Erythroblast (primary cell): ENCODE measurements around the gene COL6A2.
"Not testable (repeated sequence)": the region's sequence is repeated elsewhere in the genome, so short reads cannot be mapped to it uniquely, and the experiment has no call there.

Experiments
- DNase-seq, 2 experiments: peaks; one replicate each; lab custom pipeline; 2025; lab: John Stamatoyannopoulos, UW
- GATA1 ChIP-seq: IDR thresholded peaks from 2 replicates; pipeline ENCODE4 v1.6.1; 2011; ENCODE audit warnings: low read depth, mild to moderate bottlenecking, control low read depth, low read length, moderate library complexity
- POLR2A ChIP-seq: IDR thresholded peaks from 2 replicates; pipeline ENCODE4 v1.6.1; 2011; ENCODE audit warnings: mild to moderate bottlenecking, low read length

The COL6A2 gene

GRCh38 chr21:46129846-46130651, 32.1 kb downstream of the COL6A2 start:
- DNase-seq = no peak
- TF ChIP-seq GATA1 (no peak), POLR2A (no peak)

DNA sequence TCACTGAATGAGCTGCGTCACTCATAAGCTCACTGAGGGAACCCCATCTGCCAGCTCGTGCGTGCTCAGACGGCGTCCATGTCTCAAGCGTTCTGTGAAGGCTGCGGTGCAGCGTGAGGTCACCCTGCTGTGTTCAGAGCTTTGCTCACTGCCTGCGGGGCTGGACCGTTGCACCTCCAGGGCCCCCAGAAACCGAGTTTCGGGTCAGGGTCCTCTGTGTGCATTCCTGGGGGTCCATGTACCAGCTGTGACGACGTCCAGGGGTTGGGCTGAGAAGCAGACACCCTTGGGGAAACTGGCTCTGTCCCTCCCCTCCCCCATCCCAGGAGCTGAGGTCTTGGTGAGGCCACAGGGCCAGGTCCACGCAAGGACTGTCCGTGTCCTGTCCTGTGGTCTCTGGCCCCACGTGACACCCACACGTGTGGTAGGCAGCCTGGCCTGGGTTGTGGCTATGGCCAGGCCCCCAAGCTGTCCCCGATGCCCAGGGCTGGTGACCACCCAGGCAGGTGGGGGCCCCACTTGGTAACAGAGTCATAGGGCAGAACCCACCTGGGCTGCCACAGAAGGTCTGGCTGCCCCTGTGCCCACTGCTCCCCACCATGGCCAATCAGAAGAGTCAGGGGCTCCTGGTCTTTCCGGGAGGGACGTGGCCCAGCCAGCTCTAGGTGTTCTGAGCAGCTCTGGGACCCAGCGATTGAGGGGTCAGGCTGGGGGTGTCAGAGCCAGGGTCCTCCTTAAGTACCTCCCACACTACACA, 33.1 kb downstream of the COL6A2 start:
- no peak for DNase-seq
- no peak for TF ChIP-seq GATA1
- no peak for TF ChIP-seq POLR2A

GRCh38 chr21:46131588-46131837, 33.6 kb downstream of the COL6A2 start:
- TF ChIP-seq POLR2A (no peak), GATA1 (no peak)
- DNase-seq = no peak

- no peak for TF ChIP-seq POLR2A
- no peak for TF ChIP-seq GATA1
- no peak for DNase-seq
Observed at GRCh38 chr21:46131838-46132651, 34.1 kb downstream of the COL6A2 start.

DNA sequence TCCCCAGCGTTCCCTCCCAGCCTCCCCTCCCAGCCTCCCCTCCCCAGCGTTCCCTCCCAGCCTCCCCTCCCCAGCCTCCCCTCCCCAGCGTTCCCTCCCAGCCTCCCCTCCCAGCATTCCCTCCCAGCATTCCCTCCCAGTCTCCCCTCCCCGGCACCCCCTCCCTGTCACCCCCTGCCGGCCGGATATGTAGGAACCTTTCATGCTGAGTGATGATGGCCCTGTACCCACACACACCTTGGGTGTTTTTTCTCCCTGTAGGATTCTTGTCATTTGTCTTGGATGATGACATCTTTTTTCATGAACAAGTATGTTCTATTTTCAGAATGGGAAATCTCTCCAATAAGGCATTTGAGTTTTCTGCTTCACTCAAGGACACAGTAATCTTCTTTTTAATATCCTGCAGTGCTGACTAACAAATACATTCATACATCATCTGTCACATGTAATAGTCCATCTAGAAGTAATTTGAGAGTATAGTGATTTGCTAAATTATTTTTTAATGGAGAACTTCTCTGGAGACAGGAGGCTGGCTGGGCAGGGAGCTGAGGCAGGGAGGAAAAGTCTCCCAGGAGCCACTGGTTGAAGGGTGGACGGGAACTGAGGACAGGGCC, 38.0 kb downstream of the COL6A2 start:
- TF ChIP-seq POLR2A (no peak), GATA1 (no peak)

DNA sequence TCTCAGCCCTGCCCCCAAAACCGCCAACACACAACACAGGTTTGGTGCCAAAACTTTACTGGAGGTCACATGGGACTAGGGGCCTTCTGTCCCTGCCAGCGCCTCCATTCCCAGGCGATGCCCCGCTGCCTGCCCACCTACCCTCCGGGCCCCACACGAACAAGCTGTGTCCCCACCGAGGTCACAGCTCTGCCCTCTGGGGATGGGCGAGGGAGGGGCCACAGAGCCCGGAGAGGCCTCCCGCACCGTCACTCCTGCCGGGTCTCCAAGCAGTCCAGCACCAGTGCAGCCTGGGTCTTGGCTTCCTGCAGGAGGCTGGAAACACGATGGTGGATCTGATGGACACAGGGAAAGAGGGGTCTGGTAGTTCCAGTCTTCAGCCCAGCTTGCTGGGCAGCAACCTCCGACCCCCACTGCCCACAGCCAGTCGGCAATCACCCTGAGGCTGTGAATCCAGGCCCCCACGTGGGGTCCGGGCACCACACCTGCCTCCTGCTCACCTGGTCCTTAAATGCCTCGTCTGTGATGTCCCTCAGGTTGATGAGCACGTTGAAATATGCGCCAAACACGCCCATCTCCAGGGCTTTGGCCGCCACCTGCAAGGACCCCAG, 38.9 kb downstream of the COL6A2 start:
- TF ChIP-seq POLR2A (no peak), GATA1 (no peak)
- no peak for DNase-seq

More for the DNA sequence above, 38.0 kb downstream of the COL6A2 start:
- no peak for DNase-seq

DNA sequence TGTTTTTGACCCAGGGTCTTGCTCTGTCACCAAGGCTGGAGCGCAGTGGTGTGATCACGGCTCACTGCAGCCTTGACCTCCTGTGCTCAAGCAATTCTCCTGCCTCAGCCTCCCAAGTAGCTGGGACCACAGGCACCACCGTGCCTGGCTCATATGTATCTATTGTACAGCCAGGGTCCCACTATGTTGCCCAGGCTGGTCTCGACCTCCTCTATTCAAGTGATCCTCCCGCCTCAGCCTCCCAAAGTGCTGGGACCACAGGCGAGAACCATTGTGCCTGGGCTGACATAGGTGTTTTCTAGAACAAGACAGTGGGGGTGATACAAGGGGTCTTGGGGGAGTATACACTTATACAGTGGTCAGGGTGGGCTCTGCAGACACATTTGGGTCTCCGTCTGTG, 40.0 kb downstream of the COL6A2 start:
- no peak for TF ChIP-seq GATA1
- no peak for TF ChIP-seq POLR2A
- no peak for DNase-seq

- no peak for DNase-seq
- TF ChIP-seq POLR2A (no peak), GATA1 (no peak)
Observed at GRCh38 chr21:46138383-46138970, 40.6 kb downstream of the COL6A2 start.

GRCh38 chr21:46139686-46140085, 41.8 kb downstream of the COL6A2 start:
- TF ChIP-seq POLR2A = no peak
- TF ChIP-seq GATA1 = no peak
- DNase-seq = no peak

DNA sequence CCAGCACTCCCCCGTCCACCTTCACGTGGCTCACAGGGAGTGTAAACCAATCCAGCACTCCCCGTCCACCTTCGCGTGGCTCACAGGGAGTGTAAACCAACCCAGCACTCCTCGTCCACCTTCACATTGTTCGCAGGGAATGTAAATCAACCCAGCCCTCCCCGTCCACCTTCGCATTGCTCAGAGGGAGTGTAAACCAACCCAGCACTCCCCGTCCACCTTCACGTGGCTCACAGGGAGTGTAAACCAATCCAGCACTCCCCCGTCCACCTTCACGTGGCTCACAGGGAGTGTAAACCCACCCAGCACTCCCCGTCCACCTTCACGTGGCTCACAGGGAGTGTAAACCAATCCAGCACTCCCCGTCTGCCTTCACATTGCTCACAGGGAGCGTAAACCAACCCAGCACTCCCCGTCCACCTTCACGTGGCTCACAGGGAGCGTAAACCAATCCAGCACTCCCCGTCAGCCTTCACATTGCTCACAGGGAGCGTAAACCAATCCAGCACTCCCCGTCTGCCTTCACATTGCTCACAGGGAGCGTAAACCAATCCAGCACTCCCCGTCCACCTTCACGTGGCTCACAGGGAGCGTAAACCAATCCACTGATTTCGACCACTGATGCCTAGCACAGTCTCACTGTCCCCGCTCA, 42.6 kb downstream of the COL6A2 start:
- DNase-seq = not testable (repeated sequence)

DNA sequence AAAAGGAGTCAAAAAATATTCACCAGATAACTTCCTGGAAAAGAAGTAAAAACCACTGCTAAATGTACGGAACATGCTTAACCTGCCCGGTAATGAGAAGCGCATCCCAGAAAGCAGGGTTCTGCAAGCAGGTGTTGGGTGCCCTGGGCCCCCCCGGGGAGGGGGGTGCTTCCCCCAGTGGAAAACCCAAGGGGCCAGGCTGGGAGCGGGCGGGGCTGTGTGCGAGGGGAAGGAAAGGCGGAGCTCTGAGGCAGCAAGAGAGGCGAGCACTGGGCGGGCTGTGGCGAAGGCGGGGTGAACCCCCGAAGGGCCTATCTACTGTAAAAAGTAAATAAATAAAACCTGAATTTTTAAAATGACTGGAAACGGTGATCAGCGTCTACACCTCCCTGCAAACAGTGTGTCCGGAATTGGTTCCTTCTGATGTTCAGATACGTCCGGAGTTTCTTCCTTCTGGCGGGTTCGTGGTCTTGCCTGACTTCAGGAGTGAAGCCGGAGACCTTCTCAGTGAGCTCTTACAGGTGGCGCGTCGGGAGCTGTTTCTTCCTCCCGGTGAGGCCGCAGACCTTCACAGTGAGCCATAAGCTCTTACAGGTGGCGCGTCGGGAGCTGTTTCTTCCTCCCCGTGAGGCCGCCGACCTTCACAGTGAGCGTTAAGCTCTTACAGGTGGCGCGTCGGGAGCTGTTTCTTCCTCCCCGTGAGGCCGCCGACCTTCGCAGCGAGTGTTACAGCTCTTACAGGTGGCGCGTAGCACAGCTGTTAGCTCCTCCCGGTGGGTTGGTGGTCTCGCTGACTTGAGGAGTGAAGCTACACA, 44.1 kb downstream of the COL6A2 start:
- TF ChIP-seq POLR2A (no peak), GATA1 (no peak)
- DNase-seq = no peak
